ENCODE measurements around the gene TYK2.
"Not testable (repeated sequence)": the region's sequence is repeated elsewhere in the genome, so short reads cannot be mapped to it uniquely, and the experiment has no call there.

Gene TYK2

DNA sequence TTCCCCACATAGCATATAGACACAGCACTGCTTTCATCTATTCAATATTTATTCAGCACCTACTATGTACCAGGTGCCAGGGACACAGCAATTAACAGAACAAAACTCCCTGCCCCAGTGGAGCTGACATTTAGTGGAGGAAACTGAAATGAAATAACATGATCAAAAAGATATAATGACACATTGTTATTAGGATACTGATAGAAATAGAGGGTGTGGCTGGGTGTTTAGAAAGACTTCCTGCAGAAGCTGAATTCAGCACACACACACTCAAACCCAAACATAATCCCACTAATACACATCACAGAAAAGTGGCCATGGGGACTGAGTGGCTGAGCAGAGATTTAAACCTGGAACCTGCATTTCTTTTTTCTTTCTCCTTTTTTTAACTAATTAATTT is 26.7 kb upstream of the TYK2 start:
- no peak for DNase-seq

GRCh38 chr19:10406191-10406590 is 25.8 kb upstream of the TYK2 start:
- no peak for DNase-seq

DNA sequence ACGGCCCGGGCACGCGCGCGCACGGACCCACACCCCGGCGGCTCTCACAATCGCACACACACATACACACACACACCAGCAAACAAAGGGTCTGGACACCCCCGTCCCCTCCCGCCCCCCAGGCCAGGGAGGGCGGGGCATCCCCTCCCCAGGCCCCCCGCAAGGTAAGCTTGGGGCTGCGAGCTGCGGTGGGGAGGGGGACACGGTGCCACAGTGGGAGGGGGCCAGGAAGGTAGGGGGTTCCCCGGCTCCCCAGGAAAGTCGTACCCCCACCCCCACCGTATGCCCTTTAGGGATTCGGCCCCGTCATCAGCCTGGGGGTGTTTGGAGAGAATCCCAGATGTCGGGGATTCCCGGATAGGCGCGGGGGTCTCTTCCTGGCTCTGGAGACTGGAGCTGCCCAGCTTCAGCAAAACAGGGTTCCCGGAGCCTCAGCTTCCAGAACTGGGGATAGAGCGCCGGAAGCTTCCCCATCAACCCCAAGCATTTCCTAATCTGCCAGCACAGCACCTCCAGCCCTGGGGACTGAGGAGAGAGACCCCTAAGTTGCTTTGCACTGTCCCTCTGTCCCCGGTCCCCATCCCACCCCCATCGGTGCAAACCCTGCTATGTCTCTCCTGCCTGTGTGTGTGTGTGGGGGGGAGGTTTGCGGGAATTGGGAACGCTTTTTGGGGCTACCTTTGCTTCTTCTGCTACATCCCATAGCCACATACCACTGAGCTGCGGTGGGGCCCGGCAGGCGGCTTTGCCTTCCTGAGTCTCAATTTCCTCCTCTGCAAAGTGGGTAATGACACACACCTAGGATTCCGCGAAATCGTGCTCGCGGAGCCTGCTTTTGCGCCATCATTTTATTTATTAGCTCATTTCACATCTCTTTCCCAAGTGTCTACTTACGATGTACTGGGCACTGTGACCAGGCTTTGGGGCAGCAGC is 24.8 kb upstream of the TYK2 start:
- DNase-seq = no peak

- DNase-seq = peak; percentile 52
Observed at GRCh38 chr19:10403137-10404021, 23.0 kb upstream of the TYK2 start, which contains the start of gene CDC37. TSS of gene CDC37 (minus strand) at chr19:10403542. CDS start at chr19:10403479, 63 bp downstream.

DNA sequence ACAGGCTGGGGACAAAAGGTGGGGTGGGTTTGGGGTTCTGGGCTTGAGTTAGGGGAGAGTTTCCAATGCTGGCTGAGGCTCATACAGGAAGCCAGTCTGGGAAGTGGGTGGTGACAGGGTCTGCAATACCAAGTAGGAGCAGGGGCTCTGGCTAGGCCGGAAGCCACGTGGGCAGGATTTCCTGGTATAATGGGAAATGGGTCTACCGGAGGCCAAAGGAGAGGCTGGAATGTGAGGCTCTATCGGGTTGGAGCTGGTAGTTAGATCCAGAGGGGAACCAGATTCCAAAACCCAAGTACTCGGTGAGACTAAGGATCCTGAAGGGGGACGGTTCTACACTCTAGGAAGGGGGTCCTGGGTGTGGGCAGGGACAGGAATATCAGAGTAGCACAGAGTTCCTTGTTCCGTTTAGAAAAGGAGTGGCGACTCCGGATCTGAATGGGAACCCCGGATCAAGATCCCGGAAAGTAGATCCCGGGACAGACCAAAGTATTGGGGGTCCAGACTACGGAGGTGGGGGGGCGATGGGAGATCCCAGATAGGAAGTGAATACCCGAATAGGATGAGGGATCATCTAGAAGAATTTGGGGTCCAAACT is 22.2 kb upstream of the TYK2 start:
- no peak for DNase-seq

- DNase-seq = no peak
Observed at GRCh38 chr19:10399878-10400277, 19.5 kb upstream of the TYK2 start.

DNA sequence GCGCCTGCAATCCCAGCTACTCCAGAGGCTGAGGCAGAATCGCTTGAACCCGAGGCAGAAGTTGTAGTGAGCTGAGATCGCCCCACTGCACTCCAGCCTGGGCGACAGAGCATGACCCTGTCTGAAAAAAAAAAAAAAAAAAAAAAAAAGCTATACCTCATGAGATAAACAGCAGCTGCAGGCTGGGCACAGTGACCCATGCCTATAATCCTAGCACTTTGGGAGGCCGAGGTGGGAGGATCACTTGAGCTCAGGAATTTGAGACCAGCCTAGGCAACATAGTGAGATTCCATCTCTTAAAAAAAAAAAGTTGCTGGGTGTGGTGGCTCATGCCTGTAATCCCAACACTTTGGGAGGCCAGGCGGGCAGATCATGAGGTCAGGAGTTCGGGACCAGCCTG is 19.0 kb upstream of the TYK2 start:
- DNase-seq = not testable (repeated sequence)

DNA sequence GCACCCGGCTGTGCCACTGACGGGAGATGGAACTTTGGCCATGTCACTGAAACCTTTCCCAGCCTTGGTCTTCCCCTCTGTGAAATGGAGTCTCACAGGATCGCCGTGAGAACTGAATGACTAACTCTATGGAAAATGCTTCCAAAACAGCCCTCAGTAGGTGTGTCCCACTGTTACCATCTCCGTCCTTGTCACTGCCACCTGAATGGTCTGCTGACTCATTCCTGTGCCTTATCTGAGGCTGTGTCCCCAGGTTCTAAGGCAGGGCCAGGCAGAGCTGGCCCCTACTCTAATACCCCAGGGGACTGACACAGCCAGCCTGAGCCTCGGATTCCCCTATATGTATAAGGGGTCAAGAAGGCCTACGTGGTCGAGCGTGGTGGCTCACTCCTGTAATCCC is 18.4 kb upstream of the TYK2 start:
- DNase-seq = no peak

GRCh38 chr19:10395917-10396316 is 15.5 kb upstream of the TYK2 start:
- DNase-seq = no peak

GRCh38 chr19:10395436-10395835 is 15.1 kb upstream of the TYK2 start:
- DNase-seq = no peak

DNA sequence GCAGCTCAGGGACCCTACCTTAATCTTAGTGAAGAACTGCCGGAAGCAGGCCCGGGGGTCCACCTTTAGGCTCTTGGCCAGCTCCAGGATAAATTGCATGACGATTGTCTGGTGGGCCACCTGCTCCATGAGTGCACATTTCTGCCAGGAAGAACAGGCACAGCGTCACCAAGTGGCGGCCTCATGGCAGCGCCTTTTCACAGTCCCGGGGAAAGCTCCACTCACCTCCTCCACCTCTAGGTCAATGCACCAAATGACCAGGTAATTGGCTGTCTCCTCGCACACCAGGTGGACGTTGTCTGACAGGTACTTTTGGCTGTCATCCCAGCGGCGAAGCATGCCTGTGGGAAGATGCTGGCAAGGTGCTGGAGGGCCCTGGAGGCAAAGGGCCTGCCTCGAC is 14.6 kb upstream of the TYK2 start:
- no peak for DNase-seq

DNA sequence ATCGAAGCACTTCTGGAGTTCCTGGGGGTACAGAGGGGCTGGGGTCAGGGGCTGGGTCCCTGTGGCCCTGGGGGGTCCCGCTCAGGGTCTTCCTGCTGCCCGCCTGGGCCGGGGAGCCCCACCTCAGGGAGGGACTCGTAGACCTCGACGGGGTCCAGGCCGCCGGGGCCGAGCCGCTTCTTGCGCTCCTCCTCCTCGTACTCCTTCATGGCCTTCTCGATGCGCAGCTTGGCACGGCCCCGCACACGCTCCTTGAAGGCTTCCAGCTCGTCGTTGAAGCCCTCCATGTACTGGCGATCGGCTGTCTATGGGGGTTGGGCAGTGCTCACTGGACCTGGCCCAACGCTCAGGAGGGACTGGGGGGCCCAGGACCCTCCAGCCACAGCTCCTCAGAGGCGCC is 12.8 kb upstream of the TYK2 start:
- DNase-seq = no peak

DNA sequence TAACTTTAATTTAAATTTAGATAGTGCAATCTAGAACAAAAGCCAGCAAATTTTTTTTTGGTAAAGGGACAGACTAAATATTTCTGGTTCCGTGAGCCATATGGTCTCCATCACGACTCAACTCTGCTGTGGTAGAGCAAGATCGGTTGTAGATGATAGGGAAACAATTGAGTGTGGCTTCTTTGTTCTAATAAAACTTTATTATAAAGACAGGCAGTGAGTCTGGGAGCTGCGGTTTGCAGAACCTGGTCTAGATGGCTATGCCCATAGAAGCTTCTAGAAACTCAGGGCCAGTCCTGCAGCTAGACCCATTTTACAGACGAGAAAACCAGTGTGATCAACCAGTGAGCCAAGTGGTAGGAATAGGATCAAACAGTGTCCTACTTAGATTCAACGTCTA is 11.7 kb upstream of the TYK2 start:
- no peak for DNase-seq

DNA sequence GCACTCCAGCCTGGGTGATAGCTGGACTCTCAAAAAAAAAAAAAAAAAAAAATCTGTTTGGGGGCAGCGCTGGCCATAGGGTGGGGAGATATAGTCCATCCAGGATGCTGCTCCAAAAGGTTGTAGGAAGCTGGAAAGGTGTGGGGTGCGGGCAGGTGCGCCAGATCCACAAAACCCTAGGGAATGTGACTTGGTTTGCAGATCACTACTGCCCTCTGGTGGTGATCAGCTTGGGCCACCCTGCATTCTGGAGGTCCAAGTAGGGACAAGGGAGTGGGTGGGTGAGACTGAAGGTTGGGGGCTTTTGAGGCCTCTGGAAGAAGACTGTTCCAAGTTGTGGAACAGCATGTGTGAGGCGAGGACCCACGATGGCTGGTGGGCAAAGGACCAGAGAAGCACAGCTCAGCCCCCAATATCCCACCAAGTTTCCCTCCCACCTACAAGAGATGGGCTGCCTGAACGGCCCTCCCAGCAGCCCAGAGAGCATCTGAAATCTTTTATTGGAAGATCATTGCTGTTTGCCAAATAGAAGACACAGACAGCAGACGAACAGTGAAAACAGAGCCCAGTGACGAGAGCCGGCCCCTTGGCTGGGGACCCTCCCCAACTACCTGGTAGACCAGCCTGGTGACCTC is 10.4 kb upstream of the TYK2 start:
- no peak for DNase-seq

DNA sequence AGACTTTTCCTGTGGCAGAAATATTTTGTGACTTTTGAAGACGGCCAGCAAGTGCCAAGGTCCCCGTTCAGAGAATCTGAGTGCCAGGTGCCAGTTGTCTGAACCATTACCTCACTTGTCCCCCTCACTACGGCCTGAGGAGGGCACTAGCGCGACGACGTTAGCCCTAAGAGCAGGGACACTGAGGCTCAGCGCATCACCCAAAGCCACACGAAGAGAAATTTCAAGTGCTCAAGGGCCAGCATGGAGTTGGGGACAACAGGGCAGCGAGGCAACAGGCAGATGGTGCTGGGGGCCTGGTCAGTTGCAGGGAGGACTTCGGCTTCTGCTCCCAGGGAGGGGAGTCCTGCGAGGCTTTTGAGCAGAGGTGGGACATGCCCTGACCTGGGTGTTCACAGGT is 9.5 kb upstream of the TYK2 start:
- no peak for DNase-seq

DNA sequence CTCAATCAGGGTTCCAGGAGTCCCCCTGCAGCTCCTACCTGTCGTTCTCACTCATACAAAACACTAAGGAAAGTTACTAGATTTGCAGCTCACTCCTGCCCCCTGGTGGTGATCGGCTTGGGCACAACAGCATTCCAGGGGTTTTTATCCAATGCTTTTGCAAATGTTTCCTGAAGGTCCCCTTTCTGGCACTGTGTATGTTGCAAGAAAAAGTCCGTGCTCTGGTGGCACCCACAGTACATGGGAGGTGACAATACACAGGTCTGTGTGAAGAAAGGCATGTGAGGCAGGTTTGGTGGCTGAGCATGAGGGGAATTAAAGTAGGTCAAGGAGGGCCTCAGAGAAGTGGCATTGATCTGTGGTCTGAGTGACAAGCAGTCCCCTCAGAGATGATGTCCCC is 8.6 kb upstream of the TYK2 start:
- peak; percentile 48 for DNase-seq

GRCh38 chr19:10384580-10384979 is 4.2 kb upstream of the TYK2 start:
- no peak for DNase-seq

- DNase-seq = not testable (repeated sequence)
Observed at GRCh38 chr19:10383223-10383499, 2.8 kb upstream of the TYK2 start.

GRCh38 chr19:10379880-10380312 is 476 bp downstream of the TYK2 start:
- DNase-seq = no peak

- DNase-seq = no peak
Observed at GRCh38 chr19:10378124-10378523, 2.2 kb downstream of the TYK2 start.

- not testable (repeated sequence) for DNase-seq
Observed at GRCh38 chr19:10377140-10377640, 3.2 kb downstream of the TYK2 start.

DNA sequence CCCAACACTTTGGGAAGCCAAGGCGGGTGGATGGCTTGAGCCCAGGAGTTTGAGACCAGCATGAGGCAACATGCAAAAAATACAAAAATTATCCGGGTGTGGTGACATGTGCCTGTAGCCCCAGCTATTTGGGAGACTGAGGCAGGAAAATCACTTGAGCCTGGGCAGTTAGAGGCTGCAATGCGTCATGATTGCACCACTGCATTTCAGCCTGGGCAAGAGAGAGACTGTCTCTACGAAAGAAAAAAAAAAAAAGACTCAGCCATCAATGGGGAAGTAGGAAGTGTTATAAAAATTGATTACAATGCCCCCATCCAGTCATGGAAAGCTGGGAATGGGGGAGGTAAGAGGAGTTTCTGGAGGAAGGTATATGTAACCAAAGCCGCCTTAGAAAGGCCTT is 5.4 kb downstream of the TYK2 start:
- DNase-seq = no peak

DNA sequence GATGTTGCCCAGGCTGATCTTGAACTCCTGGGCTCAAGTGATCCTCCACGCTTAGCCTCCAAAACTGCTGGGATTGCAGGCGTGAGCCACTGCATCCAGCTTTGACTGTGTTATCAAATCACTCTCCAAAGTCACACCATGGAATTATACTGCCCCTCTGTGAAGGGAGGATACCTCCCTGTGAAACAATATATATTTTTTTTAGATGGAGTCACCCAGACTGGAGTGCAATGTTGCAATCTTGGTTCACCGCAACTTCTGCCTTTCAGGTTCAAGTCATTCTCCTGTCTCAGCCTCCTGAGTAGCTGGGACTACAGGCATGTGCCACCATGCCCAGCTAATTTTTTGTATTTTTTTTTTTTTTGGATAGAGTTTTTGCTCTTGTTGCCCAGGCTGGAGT is 7.7 kb downstream of the TYK2 start:
- DNase-seq = no peak
